ENCODE measurements around the gene DYRK2.

Gene DYRK2

DNA sequence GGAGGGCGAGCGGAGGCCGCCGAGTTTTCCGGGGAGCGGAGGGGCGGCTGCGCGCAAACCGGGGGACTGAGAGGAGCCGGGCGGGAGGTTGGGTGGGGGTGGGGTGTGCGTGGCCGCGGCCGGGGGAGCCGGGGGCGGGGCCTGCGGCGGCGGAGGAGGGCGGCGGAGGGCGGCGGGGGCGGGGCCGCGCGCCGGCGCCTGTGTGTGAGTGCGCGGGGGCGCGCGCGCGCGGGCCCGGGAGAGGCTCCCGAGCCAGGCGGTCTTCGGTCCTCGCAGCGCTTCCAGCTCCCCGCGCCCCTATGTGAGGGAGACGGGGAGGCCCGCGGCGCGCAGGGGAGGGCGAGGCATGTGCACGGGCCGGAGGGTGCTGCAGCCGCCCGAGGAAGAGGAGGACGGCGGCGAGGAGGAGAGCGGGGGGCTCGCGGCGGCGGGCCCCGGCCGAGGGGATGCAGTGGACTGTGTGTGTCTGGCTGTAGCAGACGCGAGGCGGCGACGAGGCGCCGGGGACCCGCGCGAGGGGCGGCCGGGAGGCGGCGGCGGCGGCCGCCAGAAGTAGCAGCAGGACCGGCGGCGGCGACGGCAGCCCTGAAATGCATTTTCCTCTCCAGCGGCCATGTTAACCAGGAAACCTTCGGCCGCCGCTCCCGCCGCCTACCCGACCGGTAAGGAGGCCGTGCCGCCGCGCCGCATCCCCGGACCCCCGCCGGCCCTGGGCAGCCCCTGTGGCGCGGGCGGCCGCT is at the start of gene DYRK2:
Gene DYRK2, plus strand, starts transcription at position 225 of the 740 bp plus-strand sequence. Its CDS starts 389 bp downstream, at position 614.
- peak; percentile 24 for DNase-seq

GRCh38 chr12:67599691-67600090 is 48.9 kb upstream of the DYRK2 start:
- DNase-seq, result no peak

- no peak for DNase-seq
Observed at GRCh38 chr12:67601126-67601525, 47.4 kb upstream of the DYRK2 start.

- DNase-seq, result no peak
Observed at GRCh38 chr12:67609226-67609870, 39.2 kb upstream of the DYRK2 start.

DNA sequence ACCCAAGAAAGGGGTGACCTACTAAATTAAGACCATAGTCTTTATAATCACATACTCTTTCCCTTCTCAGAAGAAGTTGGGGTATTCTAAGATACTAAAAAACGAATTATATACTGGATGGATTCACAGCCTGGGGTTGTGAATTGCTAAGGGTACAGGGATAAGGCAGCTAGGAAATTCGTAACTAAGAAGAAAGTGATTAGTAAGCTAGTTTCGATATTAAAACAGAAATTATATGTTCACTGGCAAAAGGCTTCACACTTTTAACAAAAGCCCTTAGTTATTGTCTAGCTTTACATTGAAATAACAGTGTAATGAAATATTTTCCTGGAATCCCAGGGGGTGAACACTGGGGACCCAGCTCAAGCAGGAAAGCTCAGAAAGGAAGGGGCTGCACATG is 35.5 kb upstream of the DYRK2 start:
- no peak for DNase-seq

GRCh38 chr12:67617629-67618028 is 30.9 kb upstream of the DYRK2 start:
- no peak for DNase-seq

DNA sequence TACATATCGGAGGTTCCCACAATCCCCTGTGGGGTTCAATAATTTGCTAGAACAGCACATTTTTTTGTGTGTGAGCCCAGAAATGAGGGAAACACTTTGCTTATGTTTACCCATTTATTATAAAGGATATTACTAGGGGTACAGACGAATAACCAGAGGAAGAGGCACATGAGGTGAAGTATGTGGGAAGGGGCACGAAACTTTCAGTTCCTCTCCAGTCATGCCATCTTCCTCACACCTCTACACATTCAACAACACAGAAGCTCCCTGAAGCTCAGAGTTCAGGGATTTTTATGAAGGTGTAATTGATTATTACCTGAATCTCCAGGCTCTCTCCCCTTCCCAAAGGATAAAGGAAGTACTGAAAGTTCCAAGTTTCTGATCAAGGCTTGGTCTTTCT is 30.2 kb upstream of the DYRK2 start:
- no peak for DNase-seq

GRCh38 chr12:67621112-67621511 is 27.4 kb upstream of the DYRK2 start:
- no peak for DNase-seq

GRCh38 chr12:67621926-67622325 is 26.6 kb upstream of the DYRK2 start:
- no peak for DNase-seq

- no peak for DNase-seq
Observed at GRCh38 chr12:67623259-67623658, 25.3 kb upstream of the DYRK2 start.

GRCh38 chr12:67624355-67624754 is 24.2 kb upstream of the DYRK2 start:
- DNase-seq, result no peak

- DNase-seq, result no peak
Observed at GRCh38 chr12:67625004-67625403, 23.5 kb upstream of the DYRK2 start.

- DNase-seq, result no peak
Observed at GRCh38 chr12:67626156-67626555, 22.4 kb upstream of the DYRK2 start.

DNA sequence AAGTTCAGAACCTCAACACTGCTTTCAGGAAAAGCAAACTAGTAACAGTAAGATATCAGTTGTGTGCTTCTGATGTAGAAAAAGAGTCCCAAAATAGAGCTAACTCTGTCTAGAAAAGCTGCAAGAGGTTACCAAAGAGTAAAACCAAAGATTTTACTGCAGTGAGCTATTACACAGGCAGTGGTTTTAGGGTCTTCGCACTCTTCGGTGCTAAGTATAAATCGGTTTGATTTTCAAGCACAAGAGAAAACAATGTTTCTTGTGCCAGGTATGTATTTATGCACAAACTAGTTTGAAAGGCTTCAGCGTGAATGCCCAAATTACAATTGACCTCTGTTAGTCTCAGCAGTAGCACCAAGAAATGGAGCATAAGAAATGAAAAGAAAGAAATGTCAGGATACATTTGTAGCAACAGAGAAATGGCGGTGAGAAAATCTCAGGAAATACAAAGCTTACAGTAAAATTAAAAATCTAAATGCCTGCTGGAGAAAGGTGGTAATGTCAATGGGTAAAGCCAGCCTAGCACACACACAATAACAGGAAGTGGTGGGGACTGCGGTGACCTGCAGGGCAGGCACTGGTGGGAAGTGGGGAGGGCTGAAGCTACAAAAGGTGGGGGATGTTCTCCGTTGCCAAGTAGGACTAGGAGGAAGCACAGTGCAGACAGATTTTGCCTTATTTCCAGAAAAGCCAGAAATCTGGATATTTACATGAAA is 18.0 kb upstream of the DYRK2 start:
- no peak for DNase-seq

DNA sequence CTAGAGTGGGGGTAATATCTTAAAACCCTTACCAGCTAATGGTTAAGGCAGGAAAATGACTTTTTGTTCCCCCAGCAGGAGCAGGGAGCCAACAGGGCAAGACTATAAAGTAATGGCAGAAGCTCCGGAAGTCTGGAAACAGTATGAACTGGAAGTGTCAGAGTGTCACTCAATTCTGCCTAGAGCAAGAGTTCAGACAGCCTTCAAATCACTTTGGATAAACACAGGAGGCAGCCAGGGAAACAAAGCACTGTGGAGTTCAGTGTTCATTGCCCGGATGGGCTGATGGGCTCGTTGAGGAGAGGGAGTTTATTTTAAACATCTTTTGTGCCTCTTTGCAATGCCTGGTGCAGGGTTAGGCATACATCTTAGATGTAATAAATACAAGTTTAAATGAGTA is 16.5 kb upstream of the DYRK2 start:
- DNase-seq, result no peak

GRCh38 chr12:67633024-67633610 is 15.4 kb upstream of the DYRK2 start:
- DNase-seq, result no peak

- no peak for DNase-seq
Observed at GRCh38 chr12:67633708-67634107, 14.8 kb upstream of the DYRK2 start.

GRCh38 chr12:67634303-67634761 is 14.2 kb upstream of the DYRK2 start:
- no peak for DNase-seq

GRCh38 chr12:67637718-67638117 is 10.8 kb upstream of the DYRK2 start:
- no peak for DNase-seq

GRCh38 chr12:67638694-67639093 is 9.9 kb upstream of the DYRK2 start:
- no peak for DNase-seq

GRCh38 chr12:67640863-67641262 is 7.7 kb upstream of the DYRK2 start:
- DNase-seq, result no peak

DNA sequence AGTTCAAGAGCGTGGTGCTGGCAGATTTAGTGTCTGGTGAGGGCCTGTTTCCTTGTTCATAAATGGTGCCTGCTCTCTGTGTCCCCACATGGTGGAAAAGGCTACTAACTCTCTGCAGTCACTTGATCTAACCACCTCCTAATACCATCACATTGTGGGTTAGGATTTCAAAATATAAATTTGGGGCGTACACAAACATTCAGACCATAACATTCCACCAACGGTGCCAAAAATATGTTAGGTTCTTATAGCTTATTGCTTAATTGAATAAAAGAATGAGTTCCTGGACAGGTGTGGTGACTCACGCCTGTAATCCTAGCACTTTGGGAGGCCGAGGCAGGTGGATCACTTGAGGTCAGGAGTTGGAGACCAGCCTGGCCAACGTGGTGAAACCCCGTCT is 3.4 kb upstream of the DYRK2 start:
- DNase-seq, result no peak

- DNase-seq, result no peak
Observed at GRCh38 chr12:67645601-67646000, 2.9 kb upstream of the DYRK2 start.

GRCh38 chr12:67646775-67647174 is 1.8 kb upstream of the DYRK2 start:
- DNase-seq, result no peak
